Islet precursor cell (in vitro differentiated cells): ENCODE results near the gene MAP1B.
A peak's percentile ranks its signal among the peaks of the same experiment; 100 is the strongest.

Experiments
- DNase-seq: peaks from one replicate; pipeline ENCODE4 v3.0.0-alpha.2; 2018

Gene MAP1B

GRCh38 chr5:72101828-72102227 lies 5.4 kb upstream of the MAP1B start:
- no peak for DNase-seq

DNA sequence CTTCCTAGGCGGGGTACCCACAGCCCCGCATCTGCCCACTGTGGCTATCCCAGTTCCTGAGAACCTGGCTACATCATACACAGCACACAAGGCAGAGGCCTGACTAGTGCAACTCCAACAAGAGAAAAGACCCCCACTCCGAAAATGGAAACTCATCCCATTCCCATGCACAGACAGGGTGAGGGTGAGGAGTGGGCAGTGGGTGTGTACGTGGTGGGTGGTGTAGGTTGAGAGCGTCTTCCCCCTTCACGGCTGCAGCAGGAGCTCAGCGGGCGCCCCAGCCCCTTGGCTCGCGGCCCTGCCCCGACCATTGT lies 501 bp upstream of the MAP1B start:
- DNase-seq, result no peak

- peak; percentile 68 for DNase-seq
Measured at GRCh38 chr5:72107901-72108201, 576 bp downstream of the MAP1B start.

- peak; percentile 84 for DNase-seq
Measured at GRCh38 chr5:72108202-72109061, 1.2 kb downstream of the MAP1B start.

GRCh38 chr5:72109062-72109411 lies 1.8 kb downstream of the MAP1B start:
- DNase-seq, result no peak

DNA sequence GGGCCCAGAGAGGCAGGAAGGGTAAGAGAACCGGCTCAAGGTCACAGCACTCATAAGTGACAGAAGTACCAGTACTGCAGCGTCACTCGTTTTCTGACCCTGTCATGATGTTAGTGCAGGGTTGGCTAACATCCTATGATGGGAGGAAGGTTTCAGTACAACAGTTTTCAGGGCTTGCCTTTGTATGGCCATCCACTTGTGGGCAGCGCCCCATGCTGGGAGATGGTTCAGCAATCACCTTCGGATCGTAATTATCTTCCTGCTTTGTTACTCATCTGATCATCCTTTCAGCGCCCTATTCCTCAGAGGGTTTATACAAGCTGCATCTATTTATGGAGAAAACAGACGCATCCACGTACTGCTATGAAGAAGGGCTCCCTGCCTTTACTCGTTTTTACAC lies 2.4 kb downstream of the MAP1B start:
- no peak for DNase-seq

GRCh38 chr5:72110394-72111013 lies 3.2 kb downstream of the MAP1B start:
- DNase-seq, result no peak

- no peak for DNase-seq
Measured at GRCh38 chr5:72112389-72112788, 5.1 kb downstream of the MAP1B start.

DNA sequence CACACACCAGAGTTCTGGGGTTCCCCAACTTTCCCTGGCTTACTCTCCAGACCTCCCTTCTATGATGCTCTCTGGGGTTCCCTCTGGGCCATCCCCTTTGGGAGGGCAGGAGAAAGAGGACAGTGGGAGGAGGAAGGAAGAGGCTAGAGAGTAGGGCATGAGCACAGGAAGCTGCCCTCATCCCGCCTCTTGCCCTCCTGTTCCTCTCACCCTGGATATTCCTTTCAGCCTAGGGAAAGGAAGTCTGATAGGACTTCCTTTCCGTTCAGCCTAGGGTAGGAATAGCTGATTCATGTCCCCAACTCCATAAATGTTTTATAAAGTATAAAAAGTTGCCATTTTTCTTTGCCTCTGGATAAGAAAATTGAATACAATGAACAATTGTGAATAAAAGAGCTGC lies 7.4 kb downstream of the MAP1B start:
- no peak for DNase-seq

DNA sequence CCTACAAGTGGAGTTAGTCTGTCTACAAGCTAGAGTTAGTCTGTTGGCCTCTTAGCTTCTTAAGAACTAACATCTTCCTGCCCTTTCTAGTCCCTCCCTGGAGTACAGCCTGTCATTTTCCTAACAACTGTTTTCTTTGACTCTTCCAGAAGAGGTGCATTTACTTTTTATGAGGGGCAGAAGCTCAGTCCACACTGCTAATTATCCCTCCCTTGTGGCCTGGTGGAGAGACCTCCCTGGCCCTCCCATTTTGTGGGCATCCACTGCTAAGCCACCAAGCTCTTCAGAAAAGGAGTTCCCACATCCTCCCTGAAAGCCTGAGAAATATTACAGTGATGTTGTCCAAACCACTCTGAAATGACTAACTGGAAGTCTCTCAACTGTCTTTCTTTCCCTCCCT lies 8.0 kb downstream of the MAP1B start:
- DNase-seq, result no peak

DNA sequence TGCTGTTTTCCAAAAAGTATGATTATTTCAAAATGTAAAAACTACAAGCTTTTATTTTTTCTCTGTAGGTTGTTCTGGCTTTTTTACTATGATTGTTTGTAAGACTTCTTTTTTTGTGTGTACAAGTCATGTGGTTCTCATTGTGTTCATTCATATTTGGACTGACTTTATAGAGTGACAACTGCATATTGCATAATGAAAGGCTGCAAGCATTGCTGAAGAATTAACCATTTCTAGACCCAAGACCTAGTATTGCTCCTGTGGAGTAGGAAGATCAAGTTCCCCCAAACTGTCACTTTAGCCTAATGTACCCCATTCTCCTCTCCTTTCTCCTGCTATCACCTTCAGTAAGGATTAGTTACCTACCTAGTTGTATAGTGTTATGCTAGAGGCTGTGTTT lies 10.0 kb downstream of the MAP1B start:
- DNase-seq, result no peak

DNA sequence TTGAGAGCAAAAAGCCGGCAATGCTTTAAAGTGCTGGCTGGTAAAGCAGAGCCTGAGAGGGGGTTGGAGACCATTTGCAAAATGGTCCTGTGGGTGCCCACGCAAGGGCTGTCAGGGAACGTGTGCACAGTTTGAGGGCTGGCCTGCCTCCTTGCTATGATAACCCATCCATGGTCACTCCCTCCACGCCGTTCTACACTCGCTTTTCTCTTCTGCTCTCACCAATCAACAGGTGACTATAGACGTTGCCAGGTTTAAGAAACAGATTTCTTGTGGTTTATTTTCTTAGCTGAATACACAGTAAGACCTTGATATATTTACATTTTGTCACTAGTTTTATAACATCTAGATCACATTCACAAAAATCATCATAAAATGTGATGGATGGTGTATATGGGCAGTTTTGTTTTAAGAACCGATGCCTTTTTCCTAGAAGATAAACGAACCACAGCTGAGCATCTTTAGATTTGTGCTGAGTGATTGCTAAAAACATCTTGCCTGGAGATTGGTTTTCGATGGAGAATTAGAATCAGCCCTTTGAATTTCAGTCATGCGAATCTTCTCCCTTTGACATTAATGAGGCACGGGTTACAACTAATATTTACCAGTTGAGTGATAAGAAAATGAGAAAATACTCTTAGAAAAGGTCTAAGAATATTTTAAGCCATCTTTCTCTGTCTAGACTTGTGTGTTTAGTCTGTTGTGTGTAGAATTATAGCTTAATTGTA lies 13.9 kb downstream of the MAP1B start:
- no peak for DNase-seq

DNA sequence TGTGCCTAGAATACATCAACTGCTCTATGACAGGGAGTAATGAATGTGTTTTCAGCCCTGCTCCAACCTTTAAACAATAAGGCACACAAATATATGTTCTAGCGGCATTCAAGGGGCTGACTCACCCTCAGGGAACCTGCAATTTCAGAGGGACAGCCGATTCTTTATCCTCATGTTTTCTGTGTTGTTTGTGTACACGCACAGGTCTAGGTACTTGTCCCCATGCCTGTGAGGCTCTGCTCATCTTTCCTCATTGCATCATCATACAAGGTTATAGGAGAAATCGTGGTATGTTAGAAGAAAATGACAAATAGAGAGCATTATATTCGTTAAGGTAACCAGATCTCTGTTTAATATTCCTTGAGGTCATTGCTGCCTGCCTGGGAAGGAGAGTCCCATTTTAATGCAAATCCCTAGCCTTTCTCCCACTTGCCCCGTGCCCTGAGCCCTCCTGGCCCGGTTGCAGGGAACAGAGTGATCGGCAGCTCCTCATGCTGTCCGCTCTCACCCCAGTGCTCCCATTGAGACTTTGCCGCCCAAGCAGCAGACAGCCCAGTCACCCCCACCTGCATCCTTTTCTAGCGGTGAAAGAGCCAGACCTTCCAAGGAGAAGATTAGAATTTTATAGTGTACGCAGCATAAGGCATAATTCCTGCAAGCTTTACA lies 14.6 kb downstream of the MAP1B start:
- no peak for DNase-seq

DNA sequence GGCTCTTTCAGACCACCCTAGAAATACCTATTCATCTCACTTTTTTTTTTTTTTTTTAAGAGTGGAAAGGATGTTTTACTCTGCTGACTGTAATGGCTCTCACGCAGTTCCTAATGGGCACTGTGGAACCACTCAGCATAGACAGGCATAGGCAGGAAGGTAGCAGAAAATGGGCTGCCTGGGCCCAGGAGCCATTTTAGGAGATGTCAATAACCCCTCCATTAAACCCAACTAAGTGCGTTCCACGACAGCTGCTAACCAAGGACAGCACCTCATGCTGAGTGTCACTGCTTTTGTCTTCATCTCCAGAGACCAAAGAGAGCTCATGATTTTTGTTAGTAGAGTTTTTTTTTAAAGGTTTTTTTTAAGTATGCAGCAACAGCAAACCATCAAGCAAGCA lies 15.3 kb downstream of the MAP1B start:
- DNase-seq, result no peak

GRCh38 chr5:72123764-72124376 lies 16.6 kb downstream of the MAP1B start:
- DNase-seq, result no peak

DNA sequence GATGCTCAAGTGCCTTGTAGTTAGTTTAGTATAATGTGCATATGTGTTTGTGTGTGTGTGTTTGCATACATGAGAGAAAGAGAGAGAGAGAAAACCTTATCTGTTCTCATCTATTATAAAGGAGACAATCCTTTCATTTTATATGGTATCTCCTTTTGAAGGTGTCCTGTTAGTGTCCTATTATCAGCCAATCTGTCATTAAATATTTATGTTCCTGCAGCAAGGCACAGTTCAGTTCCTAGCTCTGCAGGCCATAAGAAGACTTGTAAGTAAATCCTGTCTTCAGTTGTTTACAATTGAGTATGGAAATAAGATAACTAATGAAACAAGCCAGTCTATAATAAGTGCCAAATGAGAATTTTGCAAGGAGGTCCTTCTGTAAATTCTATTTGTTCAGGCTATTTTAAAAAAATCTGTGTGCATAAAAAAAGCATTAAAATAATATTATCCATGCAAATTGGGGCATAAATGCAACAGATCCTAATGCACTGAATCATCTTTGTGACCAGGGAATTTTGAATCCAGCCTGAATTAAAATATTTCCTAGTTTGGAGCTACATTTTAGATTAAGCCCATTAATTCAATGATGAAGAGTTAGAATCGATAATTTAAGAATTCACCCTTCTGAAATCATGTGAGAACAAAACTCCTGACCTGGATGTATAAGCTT lies 18.1 kb downstream of the MAP1B start:
- no peak for DNase-seq

- peak; percentile 66 for DNase-seq
Measured at GRCh38 chr5:72125941-72126620, 18.8 kb downstream of the MAP1B start.

- no peak for DNase-seq
Measured at GRCh38 chr5:72126796-72127195, 19.5 kb downstream of the MAP1B start.

DNA sequence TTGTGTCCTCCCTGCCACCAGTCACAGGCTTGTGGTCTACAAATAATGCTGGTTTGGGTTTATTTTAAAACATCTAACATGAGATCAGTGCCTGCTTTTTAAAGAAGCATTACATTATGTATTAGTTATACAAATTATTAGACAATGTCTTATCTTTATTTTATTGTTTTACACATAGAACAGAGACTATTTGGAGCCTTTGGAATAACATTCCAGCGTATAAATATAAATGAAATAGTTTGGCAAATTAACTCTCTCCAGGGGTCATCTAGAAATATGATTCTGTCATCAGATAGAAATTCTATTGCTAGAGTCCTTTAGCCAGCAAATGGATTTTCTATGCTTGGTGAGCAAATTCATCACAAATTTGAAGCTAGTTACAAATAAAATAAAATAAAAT lies 22.4 kb downstream of the MAP1B start:
- no peak for DNase-seq

DNA sequence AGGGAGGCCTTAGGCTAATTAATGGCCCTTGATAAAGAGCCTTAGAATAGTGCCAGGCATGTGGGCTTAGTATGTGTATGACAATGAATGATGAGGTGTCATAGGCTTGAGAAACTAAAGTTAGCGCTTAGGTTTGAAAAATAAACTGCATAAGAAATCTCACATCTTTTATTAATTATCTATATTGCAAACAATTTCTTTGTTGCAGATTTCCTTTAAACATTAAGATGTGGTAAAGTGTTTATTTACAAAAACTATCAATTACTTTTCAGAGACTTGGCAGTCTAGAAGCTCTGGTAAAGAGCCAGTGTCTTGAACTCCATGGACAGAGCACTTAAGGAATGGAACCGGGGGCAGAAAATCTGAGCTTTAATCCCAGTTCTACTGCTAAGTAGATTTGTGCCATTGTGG lies 23.1 kb downstream of the MAP1B start:
- DNase-seq, result no peak

- no peak for DNase-seq
Measured at GRCh38 chr5:72133212-72133990, 26.1 kb downstream of the MAP1B start.
